HPDE6-E6E7 (cell line): ENCODE data around the gene ETV2.
"Not testable (repeated sequence)": the region's sequence is repeated elsewhere in the genome, so short reads cannot be mapped to it uniquely, and the experiment has no call there.

ENCODE experiments used
- DNase-seq: peaks from one replicate; pipeline ENCODE4 v3.0.0; 2011; ENCODE audit warnings: missing footprints; ENCODE audit errors: extremely low spot score

Gene ETV2, protein sequence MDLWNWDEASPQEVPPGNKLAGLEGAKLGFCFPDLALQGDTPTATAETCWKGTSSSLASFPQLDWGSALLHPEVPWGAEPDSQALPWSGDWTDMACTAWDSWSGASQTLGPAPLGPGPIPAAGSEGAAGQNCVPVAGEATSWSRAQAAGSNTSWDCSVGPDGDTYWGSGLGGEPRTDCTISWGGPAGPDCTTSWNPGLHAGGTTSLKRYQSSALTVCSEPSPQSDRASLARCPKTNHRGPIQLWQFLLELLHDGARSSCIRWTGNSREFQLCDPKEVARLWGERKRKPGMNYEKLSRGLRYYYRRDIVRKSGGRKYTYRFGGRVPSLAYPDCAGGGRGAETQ

GRCh38 chr19:35641515-35642151 is at the start of gene ETV2:
Gene ETV2 (plus strand): TSS chr19:35641745. CDS start chr19:35642461, 716 bp downstream.
- no peak for DNase-seq

DNA sequence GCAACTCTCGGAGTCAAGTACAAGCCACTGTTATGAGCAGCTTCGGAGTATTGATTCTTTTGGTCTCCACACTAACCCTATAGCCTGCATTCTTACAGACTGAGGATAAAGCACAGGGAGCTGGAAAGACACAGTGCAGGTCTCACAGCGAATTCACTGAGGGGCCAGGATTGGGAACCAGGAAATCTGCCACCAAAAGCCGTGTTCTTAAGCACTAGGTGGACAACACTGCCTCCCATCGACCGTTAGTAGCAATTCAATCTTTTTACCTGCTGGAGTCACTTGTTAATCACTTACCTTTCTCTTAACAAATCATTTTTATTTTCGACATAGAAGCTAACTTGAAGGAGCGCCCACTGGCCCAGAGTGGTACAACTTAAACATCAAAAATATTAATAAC is 49.3 kb upstream of the ETV2 start:
- DNase-seq: no peak

DNA sequence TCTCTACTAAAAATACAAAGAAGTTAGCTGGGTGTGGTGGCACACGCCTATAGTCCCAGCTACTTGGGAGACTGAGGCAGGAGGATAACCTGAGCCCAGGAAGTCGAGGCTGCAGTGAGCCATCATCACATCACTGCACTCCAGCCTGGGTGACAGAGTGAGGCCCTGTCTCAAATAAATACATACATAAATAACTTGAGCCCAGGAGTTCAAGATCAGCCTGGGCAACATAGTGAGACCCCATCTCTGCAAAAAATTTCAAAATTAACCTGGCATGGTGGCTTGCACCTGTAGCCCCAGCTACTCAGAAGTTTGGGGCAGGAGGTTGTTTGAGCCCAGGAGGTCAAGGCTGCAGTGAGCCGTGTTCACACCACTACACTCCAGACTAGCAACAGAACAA is 46.5 kb upstream of the ETV2 start:
- not testable (repeated sequence) for DNase-seq

- no peak for DNase-seq
Observed at GRCh38 chr19:35595928-35596327, 45.6 kb upstream of the ETV2 start.

DNA sequence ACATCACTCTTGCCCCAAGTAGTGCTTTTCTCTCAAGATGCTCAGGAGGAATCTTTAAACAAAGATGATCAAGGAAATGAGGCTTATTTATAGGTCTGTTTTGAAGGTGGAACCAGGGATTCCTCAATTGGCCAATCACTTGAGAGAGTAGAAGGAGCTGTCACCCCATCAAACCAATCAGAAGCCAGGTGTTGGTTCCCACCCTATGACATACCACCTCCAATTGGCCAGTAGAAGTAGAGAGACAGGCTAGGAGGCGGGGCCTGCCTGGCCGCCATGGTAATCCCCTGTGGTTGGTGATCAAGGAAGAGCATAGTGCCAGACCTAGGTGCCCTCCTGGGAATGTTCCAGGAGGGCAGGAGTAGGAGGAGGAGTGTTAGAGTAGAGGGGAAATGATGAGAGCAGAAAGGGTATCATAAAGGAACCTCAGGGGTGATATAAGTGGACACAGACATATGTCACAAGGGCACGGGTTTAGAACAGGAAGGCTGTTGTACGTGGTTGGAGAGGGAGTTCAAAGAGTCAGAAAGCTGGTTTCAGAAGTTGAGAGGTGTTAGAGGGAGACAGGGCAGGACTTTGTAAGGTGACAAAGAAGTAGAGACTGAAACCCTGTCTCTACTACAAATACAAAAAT is 45.1 kb upstream of the ETV2 start:
- no peak for DNase-seq

DNA sequence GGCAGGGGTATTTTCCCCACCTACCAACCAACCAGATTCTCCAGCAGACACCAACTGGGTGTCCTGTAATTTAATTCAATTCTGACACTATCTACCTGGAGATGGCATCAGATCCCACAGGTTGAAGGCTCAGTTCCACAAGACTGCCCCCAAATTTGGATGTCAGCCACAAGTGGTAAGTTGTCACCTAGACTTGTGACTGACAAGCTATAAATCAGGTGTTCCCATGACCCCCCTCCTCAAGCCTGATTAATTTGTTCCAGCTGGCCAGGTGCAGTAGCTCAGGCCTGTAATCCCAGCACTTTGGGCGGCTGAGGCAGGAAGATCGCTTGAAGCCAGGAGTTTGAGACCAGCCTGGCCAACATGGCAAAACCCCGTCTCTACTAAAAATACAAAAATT is 39.6 kb upstream of the ETV2 start:
- DNase-seq: no peak

GRCh38 chr19:35604436-35604835 is 37.1 kb upstream of the ETV2 start:
- DNase-seq: not testable (repeated sequence)

GRCh38 chr19:35607170-35607569 is 34.4 kb upstream of the ETV2 start:
- DNase-seq: not testable (repeated sequence)

GRCh38 chr19:35607661-35608060 is 33.9 kb upstream of the ETV2 start:
- no peak for DNase-seq

DNA sequence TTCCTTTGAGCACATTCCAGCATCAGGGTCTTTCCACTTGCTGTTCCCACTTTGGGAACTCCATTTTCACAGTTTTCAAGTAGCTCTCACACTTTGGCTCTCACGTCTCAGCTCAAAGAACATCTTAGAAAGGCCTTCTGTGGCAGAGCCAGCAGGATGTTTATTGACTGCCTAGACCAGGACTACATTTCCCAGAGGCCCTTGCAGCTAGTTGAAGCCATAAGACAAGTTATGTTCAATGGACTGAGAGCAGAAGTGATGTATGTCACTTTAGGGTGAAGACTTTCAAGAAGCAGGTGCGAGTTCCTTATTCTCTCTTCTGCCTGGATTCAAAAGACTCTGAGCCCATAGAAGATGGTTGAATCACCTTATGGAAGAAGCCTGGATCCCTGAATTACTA is 33.3 kb upstream of the ETV2 start:
- DNase-seq: no peak

DNA sequence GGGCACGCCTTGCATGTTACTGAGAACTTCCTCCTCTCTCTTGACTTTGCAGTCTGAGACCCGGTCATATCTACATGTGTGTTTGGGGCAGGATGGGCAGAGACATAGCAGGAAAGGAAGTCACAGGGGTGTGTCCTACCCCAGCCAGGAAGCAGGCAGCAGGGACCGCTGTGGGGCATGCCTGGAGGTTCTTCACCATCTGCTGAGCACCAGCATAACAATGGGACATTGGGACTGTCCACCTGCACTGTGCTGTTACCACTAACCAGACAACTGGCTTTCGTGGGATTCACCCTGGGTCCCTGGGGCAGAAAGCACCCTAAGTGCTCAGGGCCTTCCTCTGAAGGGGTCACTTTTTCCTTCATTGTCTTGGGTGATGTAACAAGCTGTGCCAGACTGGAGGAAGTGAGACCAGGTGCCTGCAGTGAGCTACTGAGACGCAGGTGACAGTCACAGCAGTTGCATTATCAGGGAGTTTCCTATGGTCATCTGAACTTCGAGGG is 31.6 kb upstream of the ETV2 start:
- no peak for DNase-seq

GRCh38 chr19:35612224-35612558 is 29.4 kb upstream of the ETV2 start:
- no peak for DNase-seq

GRCh38 chr19:35612559-35613321 is 28.8 kb upstream of the ETV2 start, which contains the start of gene HAUS5:
Gene HAUS5 (plus strand): TSS chr19:35612735. CDS start chr19:35612795, 60 bp downstream.
- DNase-seq: peak; percentile 96

- no peak for DNase-seq
Observed at GRCh38 chr19:35613574-35613973, 28.0 kb upstream of the ETV2 start.

DNA sequence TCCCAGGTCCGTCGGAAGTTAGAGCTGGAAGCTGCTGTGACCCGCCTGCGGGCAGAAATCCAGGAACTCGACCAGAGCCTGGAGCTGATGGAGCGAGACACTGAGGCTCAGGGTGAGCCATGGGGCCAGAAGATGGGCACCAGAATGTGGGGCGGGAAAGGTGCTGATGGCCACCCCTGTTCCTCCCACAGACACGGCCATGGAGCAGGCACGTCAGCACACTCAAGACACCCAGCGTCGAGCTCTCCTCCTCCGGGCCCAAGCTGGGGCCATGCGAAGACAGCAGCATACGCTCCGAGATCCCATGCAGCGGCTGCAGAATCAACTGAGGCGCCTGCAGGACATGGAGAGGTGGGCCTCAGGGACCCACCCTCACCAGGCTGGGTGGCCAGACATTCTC is 26.5 kb upstream of the ETV2 start:
- no peak for DNase-seq

- no peak for DNase-seq
Observed at GRCh38 chr19:35618857-35619256, 22.7 kb upstream of the ETV2 start.

- no peak for DNase-seq
Observed at GRCh38 chr19:35619290-35619923, 22.1 kb upstream of the ETV2 start.

DNA sequence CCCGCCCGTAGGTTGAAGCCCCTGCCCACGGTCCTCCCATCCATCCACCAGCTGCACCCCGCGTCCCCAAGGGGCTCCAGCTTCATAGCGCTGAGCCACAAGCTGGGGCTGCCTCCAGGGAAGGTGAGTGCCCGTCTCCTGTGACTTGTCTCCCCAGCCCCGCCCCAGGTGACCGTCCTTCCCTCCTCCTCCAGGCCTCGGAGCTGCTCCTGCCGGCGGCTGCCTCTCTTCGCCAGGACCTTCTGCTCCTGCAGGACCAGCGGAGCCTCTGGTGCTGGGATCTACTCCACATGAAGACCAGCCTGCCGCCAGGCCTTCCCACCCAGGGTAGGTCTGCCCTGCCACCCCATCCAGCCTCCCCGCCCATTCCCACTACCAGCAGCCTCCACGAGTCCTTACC is 21.5 kb upstream of the ETV2 start:
- no peak for DNase-seq

- DNase-seq: no peak
Observed at GRCh38 chr19:35621708-35622107, 19.8 kb upstream of the ETV2 start.

DNA sequence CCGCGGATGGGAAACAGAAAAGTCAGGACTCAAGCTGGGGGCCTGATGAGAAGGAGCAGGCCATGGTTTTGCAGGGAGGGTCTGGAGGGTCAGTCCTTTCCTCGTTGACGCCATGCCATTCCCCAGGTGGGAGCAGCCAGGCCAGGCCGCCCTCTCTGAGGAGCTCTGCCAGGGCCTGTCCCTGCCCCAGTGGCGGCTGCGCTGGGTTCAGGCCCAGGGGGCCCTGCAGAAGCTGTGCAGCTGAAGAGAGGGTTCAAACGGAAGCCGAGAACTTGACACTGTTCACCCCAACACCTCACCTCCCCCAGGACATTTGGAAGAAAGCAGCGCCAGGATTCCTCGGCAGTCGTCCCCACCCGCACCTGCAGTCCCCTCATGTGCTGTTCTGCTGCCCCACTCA is 18.8 kb upstream of the ETV2 start:
- DNase-seq: no peak

GRCh38 chr19:35623327-35624010 is 18.1 kb upstream of the ETV2 start:
- no peak for DNase-seq
